ENCODE measurements around the gene CYTIP. TPM values are rescaled to one million over a fixed set of nuclear protein-coding genes. Genes with fewer than 3 reads are reported as not detected.
A peak's percentile ranks its signal among the peaks of the same experiment; 100 is the strongest.

The CYTIP gene
- total RNA-seq, result 10 to 100 TPM in 1 of 4 donors, 1 to 10 TPM in 3; 3.2 to 10.6 (median 7.2) TPM

DNA sequence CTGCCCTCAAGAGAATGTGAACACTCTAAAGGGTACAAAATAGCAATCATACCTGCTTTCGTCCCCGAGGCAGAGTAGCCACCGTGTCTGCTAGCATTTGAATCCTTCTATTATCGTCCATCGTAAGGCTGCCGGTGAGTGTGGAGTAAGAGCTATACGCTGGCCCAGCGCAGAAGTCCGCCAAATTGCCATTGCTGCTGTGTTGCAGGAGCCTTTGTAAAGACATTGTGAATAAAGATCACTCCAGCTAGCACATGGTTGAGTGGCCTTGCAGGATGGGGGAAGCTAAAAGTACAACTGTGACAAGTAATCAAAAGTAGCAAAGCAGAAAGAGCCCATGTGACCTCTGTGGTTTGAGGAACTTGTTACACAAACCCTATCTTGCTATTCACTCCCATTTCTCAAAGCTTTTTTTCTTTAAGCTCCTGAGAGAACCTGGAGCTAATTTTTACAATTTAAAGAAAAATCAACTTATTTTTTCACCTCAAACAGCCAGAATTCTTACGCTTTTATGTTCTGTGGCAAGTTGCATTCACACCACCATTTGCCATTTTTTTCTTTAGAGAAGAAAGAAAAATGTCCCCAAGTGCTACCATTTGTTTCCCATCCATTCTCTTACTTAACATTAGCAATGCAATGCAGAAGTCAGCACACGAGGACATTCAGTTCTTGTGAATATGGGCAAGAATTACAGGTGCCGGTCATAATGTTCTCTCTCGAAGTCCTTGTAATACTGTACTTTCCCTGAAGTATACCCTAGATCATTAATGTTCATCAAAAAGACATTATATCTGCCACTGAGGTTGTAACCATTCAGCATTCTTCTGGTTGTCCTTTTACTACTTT, at the start of gene CYTIP:
Gene CYTIP (minus strand): TSS at position 295 of the 846 bp plus-strand sequence. CDS start 69 bp downstream, at position 226.
- TF ChIP-seq, protein P1, sequence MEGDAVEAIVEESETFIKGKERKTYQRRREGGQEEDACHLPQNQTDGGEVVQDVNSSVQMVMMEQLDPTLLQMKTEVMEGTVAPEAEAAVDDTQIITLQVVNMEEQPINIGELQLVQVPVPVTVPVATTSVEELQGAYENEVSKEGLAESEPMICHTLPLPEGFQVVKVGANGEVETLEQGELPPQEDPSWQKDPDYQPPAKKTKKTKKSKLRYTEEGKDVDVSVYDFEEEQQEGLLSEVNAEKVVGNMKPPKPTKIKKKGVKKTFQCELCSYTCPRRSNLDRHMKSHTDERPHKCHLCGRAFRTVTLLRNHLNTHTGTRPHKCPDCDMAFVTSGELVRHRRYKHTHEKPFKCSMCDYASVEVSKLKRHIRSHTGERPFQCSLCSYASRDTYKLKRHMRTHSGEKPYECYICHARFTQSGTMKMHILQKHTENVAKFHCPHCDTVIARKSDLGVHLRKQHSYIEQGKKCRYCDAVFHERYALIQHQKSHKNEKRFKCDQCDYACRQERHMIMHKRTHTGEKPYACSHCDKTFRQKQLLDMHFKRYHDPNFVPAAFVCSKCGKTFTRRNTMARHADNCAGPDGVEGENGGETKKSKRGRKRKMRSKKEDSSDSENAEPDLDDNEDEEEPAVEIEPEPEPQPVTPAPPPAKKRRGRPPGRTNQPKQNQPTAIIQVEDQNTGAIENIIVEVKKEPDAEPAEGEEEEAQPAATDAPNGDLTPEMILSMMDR (IDR thresholded peaks at IDR 0.05), result no peak
- TF ChIP-seq POLR2A (IDR thresholded peaks at IDR 0.05), result no peak
- Histone ChIP-seq H3K4me1 (no peaks in the 10 kb centered on the region), H3K27me3 (no peaks in the 10 kb centered on the region), H3K9me3 (no peaks in the 10 kb centered on the region), H3K4me3 (replicated peaks in 1 of 3) (no peak within 1 kb of the TSS), H3K36me3 (no peaks in the 10 kb centered on the region), H3K27ac (no peak within 1 kb of the TSS)
- WGBS, 2 donors, result 67 to 75% methylated on average over 13 of the region's 13 CpGs
- intact Hi-C loops (cut with DNase I), result no loop called here
- DNase-seq, result peak; percentile 7 to 15

DNA sequence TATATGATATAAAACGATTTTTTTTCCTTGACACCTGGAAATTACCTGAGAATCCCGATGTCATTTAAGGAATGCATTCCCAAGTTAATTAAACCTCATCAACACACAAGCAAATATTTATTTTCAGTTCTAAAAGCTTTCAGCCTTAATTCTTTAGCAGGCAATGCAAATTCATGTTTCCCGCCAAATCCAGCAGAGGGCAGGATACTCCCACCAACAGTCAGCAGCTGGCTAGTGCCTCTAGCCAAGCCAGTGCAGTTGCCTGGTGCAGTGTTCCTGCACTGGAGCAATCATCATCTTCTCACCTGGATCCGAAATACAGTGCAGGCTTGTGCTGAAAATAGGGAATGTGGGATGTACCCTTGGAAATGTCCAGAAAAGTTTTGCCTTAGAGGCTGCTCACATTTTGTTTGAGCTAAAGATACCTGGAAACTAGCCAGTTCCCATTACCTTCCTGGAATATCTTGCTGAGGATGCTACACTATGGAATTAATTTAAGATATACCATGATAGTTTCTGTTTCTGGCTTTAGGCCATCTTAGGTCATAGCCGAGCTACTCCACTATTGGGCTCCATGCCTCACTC, 48.4 kb upstream of the CYTIP start:
- WGBS, 2 donors, result 15 to 16% methylated on average over 5 of the region's 5 CpGs
- intact Hi-C loops (cut with DNase I), result no loop called here
- Histone ChIP-seq H3K27ac (no peak overlapping the region), H3K36me3 (no peaks in the 10 kb centered on the region), H3K27me3 (no peaks in the 10 kb centered on the region), H3K4me1 (no peaks in the 10 kb centered on the region), H3K4me3 (replicated peaks in 1 of 3) (no peak overlapping the region), H3K9me3 (no peaks in the 10 kb centered on the region)
- TF ChIP-seq, protein P1 (IDR thresholded peaks at IDR 0.05), result peak; percentile 47 to 72 (median 53)
- no peak for TF ChIP-seq POLR2A (IDR thresholded peaks at IDR 0.05)
- peak; percentile 56 to 63 for DNase-seq

GRCh38 chr2:157489983-157490382, 46.1 kb upstream of the CYTIP start:
- intact Hi-C loops (cut with DNase I), result no loop called here
- DNase-seq, result no peak
- no peak for TF ChIP-seq POLR2A (IDR thresholded peaks at IDR 0.05)
- TF ChIP-seq, protein P1 (IDR thresholded peaks at IDR 0.05), result no peak
- Histone ChIP-seq H3K9me3 (no peaks in the 10 kb centered on the region), H3K4me1 (no peaks in the 10 kb centered on the region), H3K4me3 (replicated peaks in 1 of 3) (no peak overlapping the region), H3K27me3 (no peaks in the 10 kb centered on the region), H3K36me3 (no peaks in the 10 kb centered on the region), H3K27ac (no peak overlapping the region)
- 60 to 82% methylated on average over 1 of the region's 1 CpG for WGBS, 2 donors

- H3K27me3 ChIP-seq, result no peaks in the 10 kb centered on the region
- TF ChIP-seq, protein P1 (IDR thresholded peaks at IDR 0.05), result no peak
- no peak for TF ChIP-seq POLR2A (IDR thresholded peaks at IDR 0.05)
- 43 to 52% methylated on average over 3 of the region's 3 CpGs for WGBS, 2 donors
- H3K36me3 ChIP-seq, result no peaks in the 10 kb centered on the region
- H3K4me1 ChIP-seq, result no peaks in the 10 kb centered on the region
- H3K4me3 ChIP-seq (replicated peaks in 1 of 3), result no peak overlapping the region
- intact Hi-C loops (cut with DNase I), result no loop called here
- DNase-seq, result no peak
- no peak overlapping the region for H3K27ac ChIP-seq
- H3K9me3 ChIP-seq, result no peaks in the 10 kb centered on the region
Observed at GRCh38 chr2:157488877-157489276, 45.0 kb upstream of the CYTIP start.

DNA sequence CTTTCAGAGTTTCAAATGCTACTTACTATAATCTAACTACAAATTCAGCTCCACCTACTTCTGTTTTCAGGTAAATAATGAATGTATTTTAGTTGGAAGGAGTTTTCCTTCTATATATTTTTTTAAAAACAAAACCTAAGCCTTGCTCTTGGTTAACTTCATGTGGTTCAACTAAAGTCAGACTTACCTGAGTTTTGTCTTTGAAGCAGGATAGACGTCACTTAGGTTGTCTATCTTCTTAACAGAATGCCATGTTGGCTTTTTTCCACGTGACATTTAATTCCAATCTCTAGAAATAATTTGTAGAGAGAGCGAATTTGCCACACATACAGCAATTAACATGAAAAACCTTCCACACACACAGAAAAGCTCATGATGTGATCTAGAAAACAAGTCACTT, 43.9 kb upstream of the CYTIP start:
- no peaks in the 10 kb centered on the region for H3K27me3 ChIP-seq
- DNase-seq, result no peak
- intact Hi-C loops (cut with DNase I), result no loop called here
- no peaks in the 10 kb centered on the region for H3K9me3 ChIP-seq
- H3K4me3 ChIP-seq (replicated peaks in 1 of 3), result no peak overlapping the region
- TF ChIP-seq, protein P1 (IDR thresholded peaks at IDR 0.05), result no peak
- no peak for TF ChIP-seq POLR2A (IDR thresholded peaks at IDR 0.05)
- 89 to 91% methylated on average over 3 of the region's 3 CpGs for WGBS, 2 donors
- no peaks in the 10 kb centered on the region for H3K36me3 ChIP-seq
- H3K4me1 ChIP-seq, result no peaks in the 10 kb centered on the region
- H3K27ac ChIP-seq, result no peak overlapping the region

Measured in thyroid gland (tissue), 4 donors.